Motor neuron (in vitro differentiated cells): ENCODE data around the gene ADGRL3. TPM values are rescaled to one million over a fixed set of nuclear protein-coding genes. Genes with fewer than 3 reads are reported as not detected.
A peak's percentile ranks its signal among the peaks of the same experiment; 100 is the strongest.
"Not testable (repeated sequence)": the region's sequence is repeated elsewhere in the genome, so short reads cannot be mapped to it uniquely, and the experiment has no call there.

ENCODE experiments used
- ATAC-seq, 8 experiments: fragments of 200-7000 bp; cut with Tn5 transposase; replicated peaks in 6 of 8; 2 replicates each; pipeline ENCODE4 v1.8.0; 2021; ENCODE audit warnings: mild to moderate bottlenecking in 8 of 8, moderate library complexity in 8 of 8
- H3K27ac ChIP-seq, 2 donors: fragments of 250-450 bp; sonication (Bioruptor Pico); 2 replicates each; pipeline ENCODE4 v1.9.0; 2021; ENCODE audit warnings: antibody characterized with exemption in 2 of 2, mild to moderate bottlenecking in 2 of 2, moderate library complexity in 1 of 2
- H3K4me1 ChIP-seq, 2 donors: fragments of 250-450 bp; sonication (Bioruptor Pico); replicated peaks in 1 of 2; 2 replicates each; pipeline ENCODE4 v1.6.1; 2021; ENCODE audit warnings: antibody characterized with exemption in 2 of 2, mild to moderate bottlenecking in 2 of 2, moderate library complexity in 1 of 2
- H3K4me3 ChIP-seq, 5 donors: fragments of 250-450 bp; sonication (Bioruptor Pico); 2 replicates each; pipeline ENCODE4 v1.9.0; 2021; ENCODE audit warnings: antibody characterized with exemption in 5 of 5, mild to moderate bottlenecking in 5 of 5, moderate library complexity in 4 of 5
- WGBS, 10 experiments: fragments of 450-650 bp; shearing (Covaris generic); methylation state at CpG; one replicate each; pipeline ENCODE4 v1.0.0; 2022; 5-methylcytosine and 5-hydroxymethylcytosine counted together
- in situ Hi-C, 9 experiments: fragments of 400-800 bp; cut with MboI; loops; one replicate each; pipeline ENCODE4 v1.15.0; 2021; ENCODE audit warnings: low sequenced_read_pairs in 9 of 9, low pct_unique_long_range_greater_than_20kb in 2 of 9; ENCODE audit not compliant: unreplicated experiment in 9 of 9
- total RNA-seq, 8 experiments: library from RNA; unstranded; fragments of 300-600 nt; gene quantifications; 2 replicates each; pipeline versions ENCODE4 v1.2.3 to v1.2.4, GENCODE V29; 2022

ADGRL3 gene
- total RNA-seq, 8 experiments from 2014 or later: 0.15 to 117 (median 70.8) TPM

- in situ Hi-C loops: no loop called here
- ATAC-seq: peak in 5 of 8 experiments; percentile 57 to 92 (median 76)
- no peak overlapping the region for H3K27ac ChIP-seq
- WGBS, 10 experiments: 13 to 72% (median 49%) methylated on average over 1 to 6 of the region's 6 CpGs
- H3K4me3 ChIP-seq: no peak overlapping the region
- peaks cover 0 to 11% of the 10 kb centered on the region in 2 donors for H3K4me1 ChIP-seq
Observed at GRCh38 chr4:61716426-61716825, 516.3 kb downstream of the ADGRL3 start.

- ATAC-seq: no peak
- Histone ChIP-seq H3K4me3 (no peak overlapping the region), H3K4me1 (peaks cover 0 to 3% of the 10 kb centered on the region in 2 donors), H3K27ac (no peak overlapping the region)
- in situ Hi-C loops: no loop called here
- 0 to 100% (median 73%) methylated on average over 1 to 7 of the region's 7 CpGs for WGBS, 10 experiments
Observed at GRCh38 chr4:61723492-61723891, 523.4 kb downstream of the ADGRL3 start.

DNA sequence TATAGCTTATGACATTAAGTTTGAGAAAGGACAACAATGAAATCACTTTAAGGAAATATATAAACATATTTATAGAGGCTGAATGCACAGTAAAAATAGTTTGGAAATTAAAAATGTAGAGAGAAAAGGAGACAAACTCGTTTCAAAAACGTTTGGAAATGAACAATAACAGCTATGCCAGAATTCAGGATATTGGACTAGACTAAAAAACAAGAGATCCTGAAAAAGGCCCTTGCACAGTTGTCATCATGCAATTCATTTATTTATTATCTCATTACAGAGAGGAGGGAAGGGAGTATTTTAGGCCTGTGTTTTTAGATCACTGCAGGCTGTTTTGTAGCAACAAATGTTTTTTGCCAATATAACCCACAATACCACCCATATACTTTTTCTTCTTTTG is 527.2 kb downstream of the ADGRL3 start:
- in situ Hi-C loops: no loop called here
- no peak overlapping the region for H3K4me3 ChIP-seq
- 0 to 97% (median 60%) methylated on average over 1 to 2 of the region's 2 CpGs for WGBS, 10 experiments
- H3K27ac ChIP-seq: no peak overlapping the region
- no peak for ATAC-seq
- peaks cover 0 to 3% of the 10 kb centered on the region in 2 donors for H3K4me1 ChIP-seq

DNA sequence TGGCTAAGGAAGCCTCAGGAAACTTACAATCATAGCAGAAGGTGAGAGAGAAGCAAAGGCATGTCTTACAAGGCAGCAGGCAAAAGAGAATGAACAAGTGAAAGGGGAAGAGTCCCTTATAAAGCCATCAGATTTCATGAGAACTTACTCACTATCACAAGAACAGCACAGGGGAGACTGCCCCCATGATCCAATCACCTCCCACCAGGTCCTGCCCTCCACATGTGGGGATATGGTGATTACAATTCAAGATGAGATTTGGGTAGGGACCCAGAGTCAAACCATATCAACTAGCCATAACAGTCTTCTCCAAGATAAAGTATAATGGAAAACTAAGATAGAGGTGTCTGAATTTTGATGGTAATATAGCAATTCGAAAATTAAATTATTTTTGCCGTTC is 534.3 kb downstream of the ADGRL3 start:
- H3K4me3 ChIP-seq: no peak overlapping the region
- H3K4me1 ChIP-seq: no peaks in the 10 kb centered on the region
- WGBS, 10 experiments: 29 to 100% (median 100%) methylated on average over 1 to 2 of the region's 2 CpGs; no CpG with 5 or more reads in 2 of the 10 experiments
- H3K27ac ChIP-seq: no peak overlapping the region
- in situ Hi-C loops: no loop called here
- no peak for ATAC-seq

DNA sequence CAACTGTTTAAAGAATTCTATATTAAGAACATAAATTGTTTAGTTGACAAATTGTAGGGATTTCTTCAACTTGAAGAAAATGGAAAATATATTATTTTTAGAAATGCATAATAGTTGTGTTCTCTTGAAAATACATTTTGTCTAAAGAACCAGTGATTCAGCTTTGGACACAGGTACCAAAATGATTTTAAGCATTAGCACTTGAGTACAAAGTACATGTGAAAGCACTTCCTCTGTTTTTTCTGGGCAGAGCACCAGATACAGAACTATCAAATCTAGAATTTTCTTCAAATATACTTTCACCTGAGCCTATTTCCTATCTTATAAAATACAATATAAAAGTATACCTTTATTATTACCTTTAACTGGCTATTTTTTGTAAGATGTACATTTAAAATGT is 539.8 kb downstream of the ADGRL3 start:
- no peak overlapping the region for H3K4me3 ChIP-seq
- no peak overlapping the region for H3K27ac ChIP-seq
- no peak for ATAC-seq
- peaks cover 7 to 12% of the 10 kb centered on the region in 2 donors for H3K4me1 ChIP-seq
- in situ Hi-C loops: no loop called here

DNA sequence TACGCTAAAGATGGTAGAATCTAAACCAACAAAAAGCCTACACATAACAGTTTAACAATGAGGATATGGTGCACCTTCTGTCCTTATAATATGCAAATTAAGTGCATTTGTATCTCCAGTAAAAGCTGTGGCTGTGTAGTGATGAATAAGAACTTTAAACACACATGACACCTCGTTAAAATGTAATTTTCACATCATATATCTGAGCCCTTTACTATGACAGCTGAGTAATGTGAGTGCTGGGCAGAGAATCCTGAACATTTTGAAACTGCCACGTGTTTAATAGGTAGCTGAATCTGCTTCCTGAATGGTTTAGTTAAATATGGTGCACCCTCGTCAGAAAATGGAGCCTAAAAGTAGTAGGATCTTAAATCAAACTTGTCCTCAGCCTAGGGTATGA is 540.8 kb downstream of the ADGRL3 start:
- in situ Hi-C loops: no loop called here
- peaks cover 7 to 12% of the 10 kb centered on the region in 2 donors for H3K4me1 ChIP-seq
- H3K27ac ChIP-seq: no peak overlapping the region
- WGBS, 10 experiments: 0 to 80% (median 30%) methylated on average over 2 to 4 of the region's 4 CpGs
- peak in 6 of 8 experiments; percentile 38 to 83 (median 69) for ATAC-seq
- H3K4me3 ChIP-seq: no peak overlapping the region

GRCh38 chr4:61741327-61742096 is 541.4 kb downstream of the ADGRL3 start:
- H3K4me3 ChIP-seq: no peak overlapping the region
- ATAC-seq: peak in 6 of 8 experiments; percentile 31 to 67 (median 53)
- H3K27ac ChIP-seq: no peak overlapping the region
- peaks cover 7 to 12% of the 10 kb centered on the region in 2 donors for H3K4me1 ChIP-seq
- WGBS, 10 experiments: 0 to 100% (median 58%) methylated on average over 1 to 4 of the region's 4 CpGs; no CpG with 5 or more reads in 1 of the 10 experiments
- in situ Hi-C loops: no loop called here

DNA sequence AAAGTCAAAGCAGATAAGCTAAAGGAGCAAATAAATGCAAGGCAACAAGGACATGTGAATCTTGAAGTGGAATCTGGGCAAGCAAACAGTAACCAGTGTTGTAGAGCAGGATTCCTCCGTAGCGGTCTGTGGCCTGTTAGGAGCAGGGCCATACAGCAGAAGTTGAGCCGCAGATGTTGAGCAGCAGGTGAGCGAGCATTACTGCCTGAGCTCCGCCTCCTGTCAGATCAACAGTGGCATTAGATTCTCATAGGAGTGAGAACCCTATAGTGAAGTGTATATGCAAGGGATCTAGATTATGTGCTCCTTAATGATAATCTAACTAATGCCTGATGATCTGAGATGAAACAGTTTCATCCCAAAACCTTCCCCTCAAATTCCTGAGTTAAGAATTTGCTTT is 550.7 kb downstream of the ADGRL3 start:
- in situ Hi-C loops: no loop called here
- Histone ChIP-seq H3K4me1 (no peaks in the 10 kb centered on the region), H3K4me3 (no peak overlapping the region), H3K27ac (no peak overlapping the region)
- ATAC-seq: no peak
- WGBS, 10 experiments: 60 to 100% (median 93%) methylated on average over 2 to 5 of the region's 5 CpGs; no CpG with 5 or more reads in 5 of the 10 experiments

GRCh38 chr4:61752617-61753016 is 552.5 kb downstream of the ADGRL3 start:
- no peak for ATAC-seq
- WGBS, 10 experiments: 0 to 100% (median 41%) methylated on average over 1 to 2 of the region's 2 CpGs; no CpG with 5 or more reads in 4 of the 10 experiments
- no peaks in the 10 kb centered on the region for H3K4me1 ChIP-seq
- H3K4me3 ChIP-seq: no peak overlapping the region
- H3K27ac ChIP-seq: no peak overlapping the region
- in situ Hi-C loops: no loop called here

GRCh38 chr4:61753739-61754138 is 553.6 kb downstream of the ADGRL3 start:
- in situ Hi-C loops: no loop called here
- no peak overlapping the region for H3K27ac ChIP-seq
- 0 to 100% (median 98%) methylated on average over 1 to 3 of the region's 3 CpGs for WGBS, 10 experiments
- no peaks in the 10 kb centered on the region for H3K4me1 ChIP-seq
- H3K4me3 ChIP-seq: no peak overlapping the region
- no peak for ATAC-seq

DNA sequence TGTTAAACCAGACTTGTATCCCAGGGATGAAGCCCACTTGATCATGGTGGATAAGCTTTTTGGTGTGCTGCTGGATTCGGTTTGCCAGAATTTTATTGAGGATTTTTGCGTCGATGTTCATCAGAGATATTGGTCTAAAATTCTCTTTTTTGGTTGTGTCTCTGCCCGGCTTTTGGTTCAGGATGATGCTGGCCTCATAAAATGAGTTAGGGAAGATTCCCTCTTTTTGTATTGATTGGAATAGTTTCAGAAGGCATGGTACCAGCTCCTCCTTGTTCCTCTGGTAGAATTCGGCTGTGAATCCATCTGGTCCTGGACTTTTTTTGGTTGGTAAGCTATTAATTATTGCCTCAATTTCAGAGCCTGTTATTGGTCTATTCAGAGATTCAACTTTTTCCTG is 556.8 kb downstream of the ADGRL3 start:
- H3K4me1 ChIP-seq, H3K4me3 ChIP-seq, H3K27ac ChIP-seq, ATAC-seq, in situ Hi-C loops: not testable (repeated sequence)
- 14 to 98% (median 71%) methylated on average over 1 to 4 of the region's 5 CpGs; no CpG with 5 or more reads in 6 of the 10 experiments for WGBS, 10 experiments

- WGBS, 10 experiments: 13 to 100% (median 100%) methylated on average over 1 of the region's 1 CpG; no CpG with 5 or more reads in 4 of the 10 experiments
Observed at GRCh38 chr4:61757983-61758382, 557.9 kb downstream of the ADGRL3 start.

DNA sequence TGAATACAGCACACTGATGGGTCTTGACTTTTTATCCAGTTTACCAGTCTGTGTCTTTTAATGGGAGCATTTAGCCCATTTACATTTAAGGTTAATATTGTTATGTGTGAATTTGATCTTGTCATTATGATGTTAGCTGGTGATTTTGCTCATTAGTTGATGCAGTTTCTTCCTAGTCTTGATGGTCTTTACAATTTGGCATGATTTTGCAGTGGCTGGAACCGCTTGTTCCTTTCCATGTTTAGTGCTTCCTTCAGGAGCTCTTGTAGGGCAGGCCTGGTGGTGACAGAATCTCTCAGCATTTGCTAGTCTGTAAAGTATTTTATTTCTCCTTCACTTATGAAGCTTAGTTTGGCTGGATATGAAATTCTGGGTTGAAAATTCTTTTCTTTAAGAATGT is 558.5 kb downstream of the ADGRL3 start:
- H3K4me1 ChIP-seq, in situ Hi-C loops, H3K27ac ChIP-seq, ATAC-seq, H3K4me3 ChIP-seq: not testable (repeated sequence)
- WGBS, 10 experiments: 0% methylated on average over 1 of the region's 1 CpG; no CpG with 5 or more reads in 9 of the 10 experiments

More at GRCh38 chr4:61757983-61758382, 557.9 kb downstream of the ADGRL3 start:
- in situ Hi-C loops, H3K27ac ChIP-seq, H3K4me1 ChIP-seq, H3K4me3 ChIP-seq, ATAC-seq: not testable (repeated sequence)

DNA sequence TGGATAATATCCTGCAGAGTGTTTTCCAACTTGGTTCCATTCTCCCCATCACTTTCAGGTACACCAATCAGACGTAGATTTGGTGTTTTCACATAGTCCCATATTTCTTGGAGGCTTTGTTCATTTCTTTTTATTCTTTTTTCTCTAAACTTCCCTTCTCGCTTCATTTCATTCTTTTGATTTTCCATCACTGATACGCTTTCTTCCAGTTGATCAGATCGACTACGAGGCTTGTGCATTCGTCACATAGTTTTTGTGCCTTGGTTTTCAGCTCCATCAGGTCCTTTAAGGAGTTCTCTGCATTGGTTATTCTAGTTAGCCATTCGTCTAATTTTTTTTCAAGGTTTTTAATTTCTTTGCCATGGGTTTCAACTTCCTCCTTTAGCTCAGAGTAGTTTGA is 559.1 kb downstream of the ADGRL3 start:
- 36 to 99% (median 62%) methylated on average over 2 to 6 of the region's 7 CpGs; no CpG with 5 or more reads in 2 of the 10 experiments for WGBS, 10 experiments
- ATAC-seq, H3K4me3 ChIP-seq, in situ Hi-C loops, H3K27ac ChIP-seq, H3K4me1 ChIP-seq: not testable (repeated sequence)
